MCF 10A (cell line): ENCODE data around the gene CALML3. TPM values are rescaled to one million over a fixed set of nuclear protein-coding genes. Genes with fewer than 3 reads are reported as not detected.

Experiments
- BruUV-seq: library from RNA; stranded (reverse); fragments of 400-500 nt; replicated peaks from 2 replicates; lab custom pipeline; 2021; lab: Mats Ljungman, UMichigan
- CTCF ChIA-PET: fragments of 300-600 bp; sonication (Branson Sonifier 250); formaldehyde crosslinking; extraction: SDS; loops from one replicate; lab custom pipeline; 2021; ENCODE audit warnings: antibody characterized with exemption, inconsistent platforms; lab: Yijun Ruan, JAX
- POLR2A ChIA-PET: fragments of 300-600, 350-650 bp; sonication (Branson Sonifier 250); formaldehyde crosslinking; extraction: SDS; loops from one replicate; lab custom pipeline; 2020; ENCODE audit warnings: antibody characterized with exemption, inconsistent platforms; lab: Yijun Ruan, JAX
- DNase-seq: peaks from one replicate; pipeline ENCODE4 v3.0.0-alpha.2; 2018; ENCODE audit not compliant: unreplicated experiment
- H3K27ac Mint-ChIP-seq: one replicate; pipeline ENCODE4 v1.8.0; 2022; ENCODE audit warnings: mild to moderate bottlenecking, low read depth, mixed read lengths; ENCODE audit not compliant: unreplicated experiment
- H3K27me3 Mint-ChIP-seq: one replicate; pipeline ENCODE4 v1.8.0; 2022; ENCODE audit warnings: mixed read lengths; ENCODE audit not compliant: insufficient read depth, unreplicated experiment
- H3K36me3 Mint-ChIP-seq: one replicate; pipeline ENCODE4 v1.8.0; 2022; ENCODE audit warnings: mild to moderate bottlenecking, moderate library complexity, mixed read lengths; ENCODE audit not compliant: insufficient read depth, unreplicated experiment
- H3K4me1 Mint-ChIP-seq: one replicate; pipeline ENCODE4 v1.8.0; 2022; ENCODE audit warnings: mixed read lengths; ENCODE audit not compliant: insufficient read depth, unreplicated experiment
- H3K4me3 Mint-ChIP-seq: one replicate; pipeline ENCODE4 v1.8.0; 2022; ENCODE audit warnings: mild to moderate bottlenecking, moderate library complexity, mixed read lengths; ENCODE audit not compliant: unreplicated experiment
- H3K9me3 Mint-ChIP-seq: one replicate; pipeline ENCODE4 v1.8.0; 2022; ENCODE audit warnings: mixed read lengths; ENCODE audit not compliant: unreplicated experiment
- intact Hi-C: fragments of 100-400 bp; cut with micrococcal nuclease; formaldehyde crosslinking; loops from 2 replicates; pipeline ENCODE4 v1.14.1; 2022
- total RNA-seq: library from RNA; stranded (reverse); gene quantifications from 2 replicates; pipeline ENCODE4 v1.2.3, GENCODE V29; 2022
- TF ChIP-seq, protein P1 (sequence below): fragments of 200-600 bp; IDR thresholded peaks from one replicate; pipeline ENCODE4 v1.8.0; 2022; ENCODE audit warnings: antibody characterized with exemption, mild to moderate bottlenecking; ENCODE audit not compliant: unreplicated experiment

Gene CALML3
- total RNA-seq, 1 experiment from 2014 or later = 0.75 TPM

GRCh38 chr10:5569568-5569967 lies 44.8 kb downstream of the CALML3 start:
- TF ChIP-seq, protein P1, sequence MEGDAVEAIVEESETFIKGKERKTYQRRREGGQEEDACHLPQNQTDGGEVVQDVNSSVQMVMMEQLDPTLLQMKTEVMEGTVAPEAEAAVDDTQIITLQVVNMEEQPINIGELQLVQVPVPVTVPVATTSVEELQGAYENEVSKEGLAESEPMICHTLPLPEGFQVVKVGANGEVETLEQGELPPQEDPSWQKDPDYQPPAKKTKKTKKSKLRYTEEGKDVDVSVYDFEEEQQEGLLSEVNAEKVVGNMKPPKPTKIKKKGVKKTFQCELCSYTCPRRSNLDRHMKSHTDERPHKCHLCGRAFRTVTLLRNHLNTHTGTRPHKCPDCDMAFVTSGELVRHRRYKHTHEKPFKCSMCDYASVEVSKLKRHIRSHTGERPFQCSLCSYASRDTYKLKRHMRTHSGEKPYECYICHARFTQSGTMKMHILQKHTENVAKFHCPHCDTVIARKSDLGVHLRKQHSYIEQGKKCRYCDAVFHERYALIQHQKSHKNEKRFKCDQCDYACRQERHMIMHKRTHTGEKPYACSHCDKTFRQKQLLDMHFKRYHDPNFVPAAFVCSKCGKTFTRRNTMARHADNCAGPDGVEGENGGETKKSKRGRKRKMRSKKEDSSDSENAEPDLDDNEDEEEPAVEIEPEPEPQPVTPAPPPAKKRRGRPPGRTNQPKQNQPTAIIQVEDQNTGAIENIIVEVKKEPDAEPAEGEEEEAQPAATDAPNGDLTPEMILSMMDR = no peak
- intact Hi-C loops = no loop called here
- no peak for DNase-seq
- Mint-ChIP-seq H3K9me3 (no peaks in the 10 kb centered on the region), H3K36me3 (no peaks in the 10 kb centered on the region), H3K4me3 (no peak overlapping the region), H3K27ac (no peak overlapping the region), H3K4me1 (peaks cover 19% of the 10 kb centered on the region), H3K27me3 (no peaks in the 10 kb centered on the region)
- BruUV-seq = no TSS peak
- ChIA-PET POLR2A (interaction anchor here (1.0 kb wide), 1 partner anchor 126 kb away, joined by 7 read pairs; no protein-coding TSS in a partner anchor), CTCF (no interaction called here)

DNA sequence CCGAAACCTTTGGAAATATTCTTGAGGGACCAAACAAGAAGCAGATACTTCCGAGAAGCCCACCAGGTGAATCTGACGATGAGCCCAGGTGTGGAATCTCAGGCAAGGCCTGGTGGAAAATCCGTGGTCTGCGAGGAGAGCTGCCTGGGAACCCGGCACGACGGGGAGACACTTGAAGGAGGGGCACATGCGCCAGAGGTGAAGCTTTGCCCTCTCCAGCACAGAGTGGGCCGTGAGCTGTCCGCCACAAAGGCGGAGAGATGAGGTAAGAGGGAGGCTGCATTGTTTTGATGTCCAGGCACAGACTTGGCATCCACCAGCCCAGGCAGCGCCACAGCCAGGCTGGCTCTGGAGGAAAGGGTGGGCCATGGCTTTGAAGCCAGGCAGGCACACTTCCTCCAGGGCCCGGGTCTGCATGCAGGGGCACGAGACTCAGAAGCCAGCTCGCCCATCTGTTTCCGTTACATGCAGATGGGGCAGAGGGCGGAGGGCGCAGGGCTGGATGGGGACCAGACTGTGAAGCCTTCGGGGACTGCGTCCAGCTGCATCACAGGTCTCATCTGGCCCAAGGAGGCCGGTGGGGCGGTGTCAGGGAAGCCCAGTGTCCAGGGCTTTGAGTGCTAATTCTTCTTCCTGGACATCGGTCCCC lies 45.4 kb downstream of the CALML3 start:
- BruUV-seq = no TSS peak
- TF ChIP-seq, protein P1 = no peak
- H3K4me3 Mint-ChIP-seq = no peak overlapping the region
- no peaks in the 10 kb centered on the region for H3K27me3 Mint-ChIP-seq
- CTCF ChIA-PET = interaction anchor here (0.6 kb wide), 1 partner anchor 10 kb away, joined by 3 read pairs; no protein-coding TSS in a partner anchor
- no peak for DNase-seq
- H3K27ac Mint-ChIP-seq = no peak overlapping the region
- intact Hi-C loops = no loop called here
- H3K4me1 Mint-ChIP-seq = peaks cover 18% of the 10 kb centered on the region
- H3K36me3 Mint-ChIP-seq = no peaks in the 10 kb centered on the region
- no peaks in the 10 kb centered on the region for H3K9me3 Mint-ChIP-seq
- POLR2A ChIA-PET = interaction anchor here (0.7 to 1.0 kb wide), 3 partner anchors 15 to 127 kb away, joined by 3 to 7 read pairs (median 6); no protein-coding TSS in a partner anchor

DNA sequence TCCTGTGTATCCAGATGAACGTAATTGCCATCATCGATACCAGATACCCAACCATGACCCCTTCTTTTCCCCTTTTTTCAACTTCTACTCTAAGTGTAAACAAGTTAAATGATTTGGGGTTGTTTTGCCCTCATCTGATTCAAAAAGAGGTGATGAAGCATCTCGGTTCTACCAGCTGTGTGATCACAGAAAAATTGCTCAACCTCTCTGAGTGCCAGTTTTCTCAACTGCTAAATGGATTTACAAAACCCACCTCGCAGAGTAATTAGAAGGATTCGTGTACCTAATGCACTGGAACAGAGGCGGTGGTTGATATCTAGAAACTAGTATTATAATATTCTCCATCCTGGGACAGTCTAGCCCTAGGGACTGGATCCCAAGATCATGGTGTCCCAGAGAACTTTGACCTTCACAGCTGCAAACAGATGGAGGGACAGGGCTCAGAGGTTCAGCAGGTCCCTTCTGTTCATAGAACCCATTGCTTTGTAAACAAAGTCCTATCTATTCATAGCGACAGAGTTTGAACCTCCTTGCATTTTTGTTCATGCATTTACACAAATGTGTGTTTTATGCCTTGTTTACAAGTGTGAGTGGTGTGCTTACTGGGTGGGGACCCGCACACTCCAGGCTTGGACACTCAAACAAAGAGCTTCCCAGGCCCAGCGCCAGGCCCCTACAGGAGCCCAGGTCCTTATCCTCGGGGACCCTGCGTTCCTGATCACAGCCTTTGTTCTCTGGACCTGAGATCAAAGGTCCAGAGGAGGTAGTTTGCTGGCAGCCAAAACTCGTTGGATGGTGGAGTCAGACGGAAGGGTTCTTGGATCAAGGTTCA lies 46.4 kb downstream of the CALML3 start:
- TF ChIP-seq, protein P1 = no peak
- no peaks in the 10 kb centered on the region for H3K27me3 Mint-ChIP-seq
- POLR2A ChIA-PET = interaction anchor here (0.7 to 1.6 kb wide), 3 partner anchors 7 to 33 kb away, joined by 3 to 6 read pairs (median 6); no protein-coding TSS in a partner anchor
- DNase-seq = no peak
- no peak overlapping the region for H3K4me3 Mint-ChIP-seq
- CTCF ChIA-PET = interaction anchor here (0.6 to 1.5 kb wide), 4 partner anchors 11 to 59 kb away, joined by 3 read pairs; no protein-coding TSS in a partner anchor
- BruUV-seq = no TSS peak
- H3K36me3 Mint-ChIP-seq = no peaks in the 10 kb centered on the region
- intact Hi-C loops = no loop called here
- H3K4me1 Mint-ChIP-seq = peaks cover 22% of the 10 kb centered on the region
- H3K9me3 Mint-ChIP-seq = no peaks in the 10 kb centered on the region
- H3K27ac Mint-ChIP-seq = no peak overlapping the region

DNA sequence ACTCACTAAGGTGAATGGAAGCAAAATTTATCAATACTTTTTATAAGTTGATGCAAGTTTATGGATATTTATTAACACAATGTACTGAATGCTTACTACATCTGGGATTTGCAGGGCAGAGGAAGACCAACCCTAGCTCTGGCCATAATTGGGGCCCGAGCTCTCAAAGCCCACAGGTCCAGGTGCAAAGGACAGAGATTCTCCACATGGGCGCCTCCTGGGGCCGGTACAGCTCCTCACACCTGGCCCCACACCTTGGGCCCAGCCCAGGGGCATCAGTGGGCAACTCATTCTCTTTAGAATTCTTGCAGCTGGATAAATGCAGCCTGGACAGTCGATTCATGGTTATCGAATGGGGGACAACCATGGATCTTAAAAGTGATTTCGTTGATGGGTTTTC lies 47.1 kb downstream of the CALML3 start:
- Mint-ChIP-seq H3K27ac (no peak overlapping the region), H3K27me3 (no peaks in the 10 kb centered on the region), H3K4me1 (peaks cover 20% of the 10 kb centered on the region), H3K9me3 (no peaks in the 10 kb centered on the region), H3K4me3 (no peak overlapping the region), H3K36me3 (no peaks in the 10 kb centered on the region)
- no peak for DNase-seq
- TF ChIP-seq, protein P1 = no peak
- CTCF ChIA-PET = interaction anchor here (1.2 to 1.5 kb wide), 3 partner anchors 22 to 58 kb away, joined by 3 read pairs; no protein-coding TSS in a partner anchor
- POLR2A ChIA-PET = interaction anchor here (0.6 to 1.6 kb wide), 3 partner anchors 8 to 320 kb away, joined by 3 to 6 read pairs (median 4); no protein-coding TSS in a partner anchor
- BruUV-seq = no TSS peak
- intact Hi-C loops = no loop called here
